H1 (cell line): Measurements from ENCODE around the gene FBXW10B.

Source experiments
- CBX5 ChIP-seq: fragments of 300-800, 300-1000 bp; sonication (generic); IDR thresholded peaks from 2 replicates; pipeline ENCODE4 v1.7.1; 2016; ENCODE audit warnings: antibody characterized with exemption, low read length, low read depth
- HDAC2 ChIP-seq, 2 experiments: fragments of 300-600 bp in 1 of 2; sonication (generic) in 1 of 2; IDR thresholded peaks; 2 replicates each; pipeline ENCODE4 v1.6.1; 2011 to 2012; ENCODE audit warnings: low read depth in 2 of 2, low read length in 2 of 2, mild to moderate bottlenecking in 2 of 2, moderate library complexity in 2 of 2, borderline replicate concordance in 1 of 2, inconsistent platforms in 1 of 2
- POLR2A ChIP-seq, 2 experiments: IDR thresholded peaks; 1 replicate in 1 of 2; 2 replicates in 1 of 2; pipeline ENCODE4 v1.6.1; 2011; ENCODE audit warnings: low read depth in 2 of 2, low read length in 2 of 2, mild to moderate bottlenecking in 2 of 2; ENCODE audit errors: control extremely low read depth in 1 of 2
- RFX5 ChIP-seq: IDR thresholded peaks from 2 replicates; pipeline ENCODE4 v1.6.1; 2011; ENCODE audit warnings: low read depth, low read length, improper control_type of control experiment, borderline replicate concordance
- SIN3A ChIP-seq, 2 experiments: IDR thresholded peaks in 1 of 2; conservative IDR thresholded peaks in 1 of 2; 2 replicates each; pipeline ENCODE4 v1.6.1; 2011 to 2012; ENCODE audit warnings: low read length in 2 of 2, improper control_type of control experiment in 1 of 2, low read depth in 1 of 2, mild to moderate bottlenecking in 1 of 2
- SRF ChIP-seq: IDR thresholded peaks from 2 replicates; pipeline ENCODE4 v1.6.1; 2011; ENCODE audit warnings: mild to moderate bottlenecking, low read depth, low read length, moderate library complexity
- TAF1 ChIP-seq: IDR thresholded peaks from 2 replicates; pipeline ENCODE4 v1.6.1; 2011; ENCODE audit warnings: mild to moderate bottlenecking, low read depth, low read length
- TEAD4 ChIP-seq: IDR thresholded peaks from 2 replicates; pipeline ENCODE4 v1.6.1; 2012; ENCODE audit warnings: low read depth, low read length, inconsistent platforms, mixed read lengths
- TF ChIP-seq, protein P1 (sequence below), 3 experiments: IDR thresholded peaks; 1 replicate in 2 of 3; 2 replicates in 1 of 3; pipeline versions ENCODE4 v1.5.1 to v1.6.1; 2011; ENCODE audit warnings: low read length in 3 of 3, mild to moderate bottlenecking in 3 of 3, inconsistent platforms in 2 of 3, low read depth in 1 of 3, moderate library complexity in 1 of 3; ENCODE audit not compliant: insufficient read depth in 1 of 3; ENCODE audit errors: control extremely low read depth in 1 of 3

GRCh38 chr17:15663176-15663575, 43.7 kb upstream of the FBXW10B start:
- TF ChIP-seq CBX5 (no peak), SIN3A (conservative IDR thresholded peaks at IDR 0.05 in 1 of 2, IDR thresholded peaks at IDR 0.05 in 1 of 2; ENCODE audit: low read depth in 1 of 2, low read length in 2 of 2) (no peak), RFX5 (no peak), TEAD4 (no peak), HDAC2 (IDR thresholded peaks at IDR 0.05; ENCODE audit: borderline replicate concordance in 1 of 2, low read depth in 2 of 2, low read length in 2 of 2) (no peak), SRF (no peak), POLR2A (IDR thresholded peaks at IDR 0.05; ENCODE audit: control extremely low read depth in 1 of 2, low read depth in 2 of 2, low read length in 2 of 2) (no peak), TAF1 (no peak)
- TF ChIP-seq, protein P1, sequence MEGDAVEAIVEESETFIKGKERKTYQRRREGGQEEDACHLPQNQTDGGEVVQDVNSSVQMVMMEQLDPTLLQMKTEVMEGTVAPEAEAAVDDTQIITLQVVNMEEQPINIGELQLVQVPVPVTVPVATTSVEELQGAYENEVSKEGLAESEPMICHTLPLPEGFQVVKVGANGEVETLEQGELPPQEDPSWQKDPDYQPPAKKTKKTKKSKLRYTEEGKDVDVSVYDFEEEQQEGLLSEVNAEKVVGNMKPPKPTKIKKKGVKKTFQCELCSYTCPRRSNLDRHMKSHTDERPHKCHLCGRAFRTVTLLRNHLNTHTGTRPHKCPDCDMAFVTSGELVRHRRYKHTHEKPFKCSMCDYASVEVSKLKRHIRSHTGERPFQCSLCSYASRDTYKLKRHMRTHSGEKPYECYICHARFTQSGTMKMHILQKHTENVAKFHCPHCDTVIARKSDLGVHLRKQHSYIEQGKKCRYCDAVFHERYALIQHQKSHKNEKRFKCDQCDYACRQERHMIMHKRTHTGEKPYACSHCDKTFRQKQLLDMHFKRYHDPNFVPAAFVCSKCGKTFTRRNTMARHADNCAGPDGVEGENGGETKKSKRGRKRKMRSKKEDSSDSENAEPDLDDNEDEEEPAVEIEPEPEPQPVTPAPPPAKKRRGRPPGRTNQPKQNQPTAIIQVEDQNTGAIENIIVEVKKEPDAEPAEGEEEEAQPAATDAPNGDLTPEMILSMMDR (IDR thresholded peaks at IDR 0.05; ENCODE audit: control extremely low read depth in 1 of 3, insufficient read depth in 1 of 3, low read depth in 1 of 3, low read length in 3 of 3): no peak
